Psoas muscle (tissue), 8 donors: ENCODE data around the gene CDK15. TPM values are rescaled to one million over a fixed set of nuclear protein-coding genes. Genes with fewer than 3 reads are reported as not detected.

ENCODE experiments used
- ATAC-seq, 4 donors: fragments of 200-7000 bp; cut with Tn5 transposase; one replicate each; pipeline ENCODE4 v1.9.1; 2020; ENCODE audit warnings: moderate library complexity in 3 of 4, mild to moderate bottlenecking in 2 of 4
- DNase-seq, 2 donors: peaks; one replicate each; pipeline ENCODE4 v3.0.0-alpha.2; 2020
- H3K27ac ChIP-seq: fragments of 200-600 bp; one replicate; pipeline ENCODE4 v1.8.0; 2022
- H3K27me3 ChIP-seq, 3 donors: fragments of 200-600 bp in 1 of 3; one replicate each; pipeline versions ENCODE4 v1.6.1 to v1.8.0; 2013 to 2022; ENCODE audit warnings: low read length in 2 of 3, mild to moderate bottlenecking in 2 of 3, moderate library complexity in 1 of 3; ENCODE audit not compliant: insufficient read depth in 3 of 3
- H3K36me3 ChIP-seq, 2 donors: fragments of 200-600 bp in 1 of 2; one replicate each; pipeline versions ENCODE4 v1.6.1 to v1.8.0; 2013 to 2022; ENCODE audit warnings: low read depth in 1 of 2, mild to moderate bottlenecking in 1 of 2, moderate library complexity in 1 of 2; ENCODE audit not compliant: insufficient read depth in 1 of 2
- H3K4me1 ChIP-seq: fragments of 200-600 bp; one replicate; pipeline ENCODE4 v1.8.0; 2022
- H3K4me3 ChIP-seq: fragments of 200-600 bp; one replicate; pipeline ENCODE4 v1.8.0; 2022; ENCODE audit warnings: mild to moderate bottlenecking
- H3K9me3 ChIP-seq: fragments of 200-600 bp; one replicate; pipeline ENCODE4 v1.8.0; 2022
- WGBS, 3 donors: extraction: QIAGEN DNeasy Blood & Tissue Kit; methylation state at CpG; one replicate each; pipeline versions ENCODE4 v1.1.6 to v1.1.7; 2013; 5-methylcytosine and 5-hydroxymethylcytosine counted together
- intact Hi-C, 2 donors: fragments of 100-400 bp; cut with DNase I; formaldehyde crosslinking; loops; one replicate each; pipeline versions ENCODE4 v1.11.0 to v1.14.2; 2022
- polyA plus RNA-seq, 3 donors: library from polyadenylated mRNA; stranded (reverse); fragments of 200-250 nt; gene quantifications; one replicate each; pipeline ENCODE4 v1.2.3, GENCODE V29; 2013
- total RNA-seq, 4 donors: library from RNA; stranded (reverse); fragmentation: NEBNext Ultra II Directional in 2 of 4; extraction: Animal tissue kit (Norgen Biotek cat#: 25700) in 2 of 4; gene quantifications; one replicate each; pipeline versions ENCODE4 v1.2.1 to v1.2.4, GENCODE V29; 2021 to 2023
- TF ChIP-seq, protein P1 (sequence below): fragments of 200-600 bp; IDR thresholded peaks from one replicate; pipeline ENCODE4 v1.8.0; 2022; ENCODE audit warnings: antibody characterized with exemption
- donor health status: healthy with polysubstance abuse.
- donor health status: DM: no; HTN: no; CAD: no; lungs with moderate emphysema.
- donor health status: Bipolar disorder and iron deficiency.
- donor health status: healthy.
- donor health status: DM: yes; HTN: yes; CAD: no.
- donor health status: DM: no; HTN: no; CAD: no.
- donor health status: DM: no; HTN: no; CAD: no.
- donor health status: DM: yes; HTN: yes; CAD: no.

Gene CDK15
- total and polyA plus RNA-seq, 7 donors: 0.05 to 0.92 (median 0.31) TPM; not detected in 1

GRCh38 chr2:201830666-201831065, 24.3 kb downstream of the CDK15 start:
- Histone ChIP-seq H3K4me3 (no peak overlapping the region), H3K36me3 (no peaks in the 10 kb centered on the region), H3K27ac (no peak overlapping the region), H3K9me3 (no peaks in the 10 kb centered on the region), H3K27me3 (no peaks in the 10 kb centered on the region), H3K4me1 (no peaks in the 10 kb centered on the region)
- WGBS, 3 donors: 84 to 100% (median 93%) methylated on average over 1 of the region's 1 CpG
- ATAC-seq: no peak
- intact Hi-C loops: no loop called here
- TF ChIP-seq, protein P1, sequence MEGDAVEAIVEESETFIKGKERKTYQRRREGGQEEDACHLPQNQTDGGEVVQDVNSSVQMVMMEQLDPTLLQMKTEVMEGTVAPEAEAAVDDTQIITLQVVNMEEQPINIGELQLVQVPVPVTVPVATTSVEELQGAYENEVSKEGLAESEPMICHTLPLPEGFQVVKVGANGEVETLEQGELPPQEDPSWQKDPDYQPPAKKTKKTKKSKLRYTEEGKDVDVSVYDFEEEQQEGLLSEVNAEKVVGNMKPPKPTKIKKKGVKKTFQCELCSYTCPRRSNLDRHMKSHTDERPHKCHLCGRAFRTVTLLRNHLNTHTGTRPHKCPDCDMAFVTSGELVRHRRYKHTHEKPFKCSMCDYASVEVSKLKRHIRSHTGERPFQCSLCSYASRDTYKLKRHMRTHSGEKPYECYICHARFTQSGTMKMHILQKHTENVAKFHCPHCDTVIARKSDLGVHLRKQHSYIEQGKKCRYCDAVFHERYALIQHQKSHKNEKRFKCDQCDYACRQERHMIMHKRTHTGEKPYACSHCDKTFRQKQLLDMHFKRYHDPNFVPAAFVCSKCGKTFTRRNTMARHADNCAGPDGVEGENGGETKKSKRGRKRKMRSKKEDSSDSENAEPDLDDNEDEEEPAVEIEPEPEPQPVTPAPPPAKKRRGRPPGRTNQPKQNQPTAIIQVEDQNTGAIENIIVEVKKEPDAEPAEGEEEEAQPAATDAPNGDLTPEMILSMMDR: no peak
- no peak for DNase-seq

GRCh38 chr2:201831469-201831868, 25.1 kb downstream of the CDK15 start:
- Histone ChIP-seq H3K4me1 (no peaks in the 10 kb centered on the region), H3K9me3 (no peaks in the 10 kb centered on the region), H3K27ac (no peak overlapping the region), H3K4me3 (no peak overlapping the region), H3K27me3 (no peaks in the 10 kb centered on the region), H3K36me3 (no peaks in the 10 kb centered on the region)
- TF ChIP-seq, protein P1: no peak
- ATAC-seq (no peak), DNase-seq (no peak)
- intact Hi-C loops: no loop called here
- WGBS, 3 donors: 70 to 84% (median 82%) methylated on average over 2 of the region's 2 CpGs

DNA sequence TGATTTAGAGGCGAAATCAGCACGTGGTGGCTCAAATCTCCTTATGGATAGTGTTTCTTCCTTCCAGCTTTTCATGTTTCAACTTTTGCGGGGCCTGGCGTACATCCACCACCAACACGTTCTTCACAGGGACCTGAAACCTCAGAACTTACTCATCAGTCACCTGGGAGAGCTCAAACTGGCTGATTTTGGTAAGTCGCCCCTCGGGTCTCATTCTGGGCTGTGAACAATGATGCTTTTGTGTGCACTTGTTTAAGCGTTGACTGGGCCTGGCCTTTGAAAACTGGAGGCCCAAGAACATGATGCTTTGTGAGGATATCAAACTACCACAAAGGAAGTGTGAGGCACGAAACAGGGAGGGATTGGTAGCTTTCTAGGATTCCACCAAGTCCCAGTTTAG, 27.4 kb downstream of the CDK15 start:
- no peak overlapping the region for H3K27ac ChIP-seq
- TF ChIP-seq, protein P1: no peak
- 64 to 75% (median 65%) methylated on average over 9 of the region's 9 CpGs for WGBS, 3 donors
- intact Hi-C loops: no loop called here
- H3K9me3 ChIP-seq: no peaks in the 10 kb centered on the region
- H3K4me3 ChIP-seq: no peak overlapping the region
- no peak for DNase-seq
- no peaks in the 10 kb centered on the region for H3K36me3 ChIP-seq
- ATAC-seq: no peak
- no peaks in the 10 kb centered on the region for H3K4me1 ChIP-seq
- H3K27me3 ChIP-seq: no peaks in the 10 kb centered on the region

DNA sequence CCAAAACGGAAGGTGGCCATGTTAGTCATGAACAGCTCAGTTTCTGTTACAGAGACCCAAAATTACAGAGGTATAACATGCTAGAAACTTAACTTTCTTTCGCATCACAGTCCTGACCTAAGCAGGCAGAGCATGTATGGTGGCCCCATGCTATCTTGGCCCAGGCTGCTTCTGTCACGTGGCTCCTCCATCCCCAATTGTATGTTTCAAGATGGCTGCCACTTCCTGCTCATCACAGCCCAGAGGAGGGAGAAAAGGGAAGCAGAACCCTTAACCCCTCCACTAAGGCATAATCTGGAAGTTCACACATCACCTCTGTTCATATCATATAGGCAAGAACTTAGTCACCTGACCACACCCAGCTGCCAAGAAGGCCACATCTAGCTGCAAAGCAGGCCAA, 28.7 kb downstream of the CDK15 start:
- Histone ChIP-seq H3K27ac (no peak overlapping the region), H3K4me3 (no peak overlapping the region), H3K27me3 (no peaks in the 10 kb centered on the region), H3K9me3 (no peaks in the 10 kb centered on the region), H3K4me1 (no peaks in the 10 kb centered on the region), H3K36me3 (no peaks in the 10 kb centered on the region)
- TF ChIP-seq, protein P1: no peak
- WGBS, 3 donors: 90 to 95% (median 90%) methylated on average over 3 of the region's 3 CpGs
- ATAC-seq (no peak), DNase-seq (no peak)
- intact Hi-C loops: no loop called here

DNA sequence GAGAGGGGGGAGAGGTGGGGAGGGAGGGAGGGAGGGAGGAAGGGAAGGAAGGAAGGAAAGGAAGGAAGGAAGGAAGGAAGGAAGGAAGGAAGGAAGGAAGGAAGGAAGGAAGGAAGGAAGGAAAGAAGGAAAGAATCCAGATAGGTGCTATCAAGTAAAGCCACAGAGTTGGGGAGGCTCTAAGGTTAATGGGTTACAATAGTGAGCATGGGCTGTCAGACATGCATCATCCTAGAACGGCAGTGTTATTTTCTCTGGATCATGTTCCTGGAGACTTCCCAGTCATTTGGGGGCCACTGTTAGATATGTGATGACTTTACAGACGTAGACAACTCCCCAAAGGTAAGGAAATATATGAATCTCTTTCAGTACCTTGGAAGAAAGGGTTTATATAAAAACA, 31.1 kb downstream of the CDK15 start:
- peaks cover 6% of the 10 kb centered on the region for H3K9me3 ChIP-seq
- no peaks in the 10 kb centered on the region for H3K27me3 ChIP-seq
- no peak for DNase-seq
- H3K4me3 ChIP-seq: no peak overlapping the region
- TF ChIP-seq, protein P1: no peak
- H3K27ac ChIP-seq: no peak overlapping the region
- no peak for ATAC-seq
- peaks cover 9% of the 10 kb centered on the region for H3K4me1 ChIP-seq
- intact Hi-C loops: no loop called here
- no peaks in the 10 kb centered on the region for H3K36me3 ChIP-seq
- WGBS, 3 donors: 13 to 25% (median 24%) methylated on average over 2 of the region's 2 CpGs
